ENCODE measurements around the gene TRPM3.

The TRPM3 gene

GRCh38 chr9:71121275-71122021 lies at the start of gene TRPM3:
TRPM3 (minus strand) TSS chr9:71121621; CDS start chr9:71121354, 267 bp downstream.
- DNase-seq, result no peak

- DNase-seq, result no peak
Measured at GRCh38 chr9:71168418-71168817, 47.0 kb upstream of the TRPM3 start.

DNA sequence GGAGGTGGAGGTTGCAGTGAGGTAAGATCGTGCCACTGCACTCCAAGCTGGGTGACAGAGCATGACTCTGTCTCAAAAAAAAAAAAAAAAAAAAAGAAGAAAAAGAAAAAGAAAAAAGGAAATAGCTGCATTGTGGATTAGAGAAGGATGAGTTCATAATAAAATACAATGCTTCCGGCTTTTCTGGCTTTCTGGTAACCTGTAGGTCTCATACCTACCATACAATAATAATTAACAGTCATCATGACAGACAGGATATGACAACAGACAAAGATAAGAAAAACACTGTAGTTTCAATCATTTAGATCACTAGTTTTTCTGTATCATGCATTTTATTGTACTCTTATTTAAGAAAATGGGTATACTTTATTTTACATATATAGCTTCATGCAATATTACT lies 40.7 kb upstream of the TRPM3 start:
- DNase-seq, result no peak

- no peak for DNase-seq
Measured at GRCh38 chr9:71157731-71158130, 36.3 kb upstream of the TRPM3 start.

DNA sequence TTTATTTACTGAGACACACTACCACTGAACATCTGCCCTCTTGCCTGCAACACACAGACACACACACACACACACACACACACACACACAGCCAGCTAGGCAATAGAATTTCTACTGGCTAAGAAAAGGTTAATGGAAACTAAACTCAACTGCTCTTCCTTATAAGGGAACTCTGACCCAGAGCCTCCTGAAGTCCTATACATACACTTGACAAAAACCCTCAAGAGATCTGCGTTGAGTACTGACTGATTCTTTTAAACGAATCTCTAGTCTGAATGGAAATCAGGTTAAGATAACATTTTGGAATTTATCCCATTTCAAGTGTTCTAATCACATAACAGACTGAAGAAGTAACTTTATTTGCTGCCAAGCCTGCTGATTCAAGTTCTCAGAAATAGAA lies 25.9 kb upstream of the TRPM3 start:
- no peak for DNase-seq

DNA sequence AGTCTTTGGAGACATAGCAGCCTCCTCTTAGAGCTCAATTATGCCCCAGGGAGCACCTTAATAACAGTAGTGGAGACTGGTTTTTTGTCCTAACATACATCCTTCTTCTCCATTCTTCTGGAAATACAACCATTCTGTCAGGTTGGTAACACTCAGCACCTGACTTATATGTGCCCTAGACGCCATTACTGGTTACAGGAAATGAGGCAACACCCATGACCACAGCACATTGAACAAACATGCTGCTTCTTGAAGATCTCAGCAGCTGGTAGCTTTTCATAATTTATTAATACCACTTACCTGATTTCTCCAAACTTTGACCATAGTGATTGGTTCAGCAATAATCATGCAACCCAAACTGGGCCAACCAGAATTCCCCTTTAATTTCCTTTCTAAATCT lies 25.1 kb upstream of the TRPM3 start:
- no peak for DNase-seq

DNA sequence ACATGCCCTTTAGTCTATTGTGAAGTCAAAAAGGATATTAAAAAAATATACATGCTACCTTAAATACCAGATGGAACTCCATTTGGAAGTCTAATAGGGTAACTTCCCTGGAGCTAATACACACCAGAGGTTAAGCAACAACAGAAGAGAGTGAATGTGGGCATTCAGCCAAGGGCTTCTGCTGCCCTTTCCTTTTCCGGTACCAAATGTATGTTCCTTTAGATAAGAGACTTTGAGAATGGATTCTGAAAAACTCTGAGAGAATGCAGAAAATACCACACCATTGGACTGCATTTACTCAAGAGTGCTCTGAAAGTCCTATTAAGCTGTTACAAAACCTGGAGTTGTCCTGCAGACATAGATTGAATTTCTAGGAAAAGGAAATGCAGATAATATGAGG lies 23.8 kb upstream of the TRPM3 start:
- no peak for DNase-seq

GRCh38 chr9:71144495-71144894 lies 23.1 kb upstream of the TRPM3 start:
- DNase-seq, result no peak

- DNase-seq, result no peak
Measured at GRCh38 chr9:71136696-71137095, 15.3 kb upstream of the TRPM3 start.

- DNase-seq, result no peak
Measured at GRCh38 chr9:71131145-71131544, 9.7 kb upstream of the TRPM3 start.

DNA sequence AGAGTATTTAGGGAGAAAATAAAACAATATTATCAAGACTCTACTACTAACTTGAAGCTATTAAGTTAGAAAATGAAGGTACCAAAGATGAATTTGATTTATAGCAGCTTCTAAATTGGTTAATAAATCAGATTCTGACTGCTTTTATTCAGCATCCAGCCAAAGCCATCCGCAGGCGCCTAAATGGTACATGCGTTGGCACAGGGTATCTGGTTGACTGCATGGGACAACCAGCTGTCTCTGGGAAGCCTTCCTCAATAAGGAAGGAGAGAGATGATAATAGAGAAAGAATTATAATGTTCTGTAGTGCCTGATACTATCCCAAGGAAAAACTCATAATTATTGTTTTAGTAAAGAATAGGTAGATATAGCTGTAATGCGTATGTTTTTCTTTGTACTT lies 9.1 kb upstream of the TRPM3 start:
- DNase-seq, result no peak

GRCh38 chr9:71128796-71129195 lies 7.4 kb upstream of the TRPM3 start:
- DNase-seq, result no peak

DNA sequence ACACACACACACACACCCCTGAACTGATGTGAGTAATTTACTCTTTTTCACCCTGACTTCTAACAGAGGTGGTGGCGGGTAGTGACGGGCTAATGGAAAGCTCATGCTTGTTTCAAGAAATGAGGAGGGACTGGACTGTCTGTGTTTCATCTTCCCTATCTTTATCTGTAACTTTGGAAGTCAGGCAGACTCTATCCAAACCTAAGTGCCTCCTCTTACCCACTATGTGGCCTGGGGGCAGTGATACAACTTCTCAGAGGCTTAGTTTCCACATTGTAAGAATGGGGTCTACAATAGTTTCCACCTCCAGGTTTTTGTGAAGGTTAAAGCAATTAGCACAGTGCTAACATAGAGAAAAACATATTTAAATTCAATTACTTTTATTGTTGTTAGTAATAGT lies 5.9 kb upstream of the TRPM3 start:
- DNase-seq, result no peak

GRCh38 chr9:71122421-71122820 lies 1.0 kb upstream of the TRPM3 start:
- no peak for DNase-seq

DNA sequence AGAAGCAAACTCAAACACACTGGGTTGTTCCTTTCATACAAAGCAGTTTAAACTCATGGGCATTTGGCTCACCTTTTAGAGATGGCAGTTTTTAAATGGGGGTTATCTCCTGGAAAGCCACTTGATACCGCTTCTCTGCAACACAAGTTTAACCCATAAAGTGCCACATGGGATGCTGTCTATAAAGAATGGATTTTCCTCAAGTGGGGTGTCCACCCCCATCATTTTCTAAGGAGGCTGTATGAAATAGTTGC lies 528 bp upstream of the TRPM3 start:
- DNase-seq, result no peak

DNA sequence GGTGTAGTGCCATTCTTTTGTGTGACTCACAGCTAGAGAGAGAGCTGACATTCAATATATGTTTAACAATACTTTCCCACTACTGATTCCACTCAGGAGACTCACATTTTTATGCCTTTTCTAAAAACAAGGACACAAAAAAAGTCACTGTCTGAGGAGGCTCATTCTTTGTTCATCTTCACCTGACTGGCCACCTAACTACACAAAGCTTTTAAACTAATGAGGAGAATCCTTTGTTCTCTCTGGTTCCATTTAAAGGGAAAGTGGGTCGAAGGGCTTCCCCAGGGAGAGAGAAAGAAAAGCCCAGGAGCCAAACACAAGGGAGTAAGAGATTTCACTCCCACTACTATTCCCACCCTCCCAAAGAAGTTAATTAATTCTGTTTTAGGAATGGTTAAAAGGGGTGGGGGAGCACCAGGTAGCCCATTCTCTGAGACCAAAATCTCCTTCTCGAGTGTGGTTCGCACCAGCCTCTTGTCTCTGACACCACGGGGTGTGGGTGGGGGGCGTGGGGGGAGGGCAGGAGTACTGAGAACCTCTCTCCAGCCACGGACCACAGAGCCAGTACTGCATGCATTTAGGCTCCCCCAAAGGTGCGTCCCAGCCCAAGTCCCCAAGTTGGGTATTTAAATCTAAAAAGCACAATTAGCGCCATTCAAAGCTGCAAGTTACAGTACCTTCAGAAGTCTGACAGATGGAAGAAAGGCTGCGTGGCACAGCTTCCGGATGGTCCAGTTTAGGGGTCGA lies 747 bp downstream of the TRPM3 start:
- DNase-seq, result no peak

DNA sequence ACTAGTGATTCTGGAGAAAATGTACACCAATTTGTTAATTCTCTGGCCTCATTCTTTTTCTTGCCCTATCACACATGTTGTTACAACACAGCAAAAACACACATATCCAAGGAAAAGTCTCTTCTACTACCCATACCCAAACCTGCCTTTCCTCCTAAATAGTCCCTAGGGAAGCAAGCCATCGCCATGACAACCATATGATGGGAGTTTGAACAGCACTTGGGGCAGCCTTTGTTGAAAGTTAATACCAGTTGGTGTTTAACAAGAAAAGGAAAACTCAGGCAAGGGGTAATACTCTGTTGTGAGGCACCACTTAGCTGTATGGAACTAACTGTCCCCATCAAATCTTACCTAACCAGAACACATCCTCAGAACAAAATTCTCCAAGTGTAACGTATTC lies 1.7 kb downstream of the TRPM3 start:
- no peak for DNase-seq

- no peak for DNase-seq
Measured at GRCh38 chr9:71118324-71118723, 3.1 kb downstream of the TRPM3 start.

GRCh38 chr9:71115448-71115975 lies 5.9 kb downstream of the TRPM3 start:
- DNase-seq, result no peak

DNA sequence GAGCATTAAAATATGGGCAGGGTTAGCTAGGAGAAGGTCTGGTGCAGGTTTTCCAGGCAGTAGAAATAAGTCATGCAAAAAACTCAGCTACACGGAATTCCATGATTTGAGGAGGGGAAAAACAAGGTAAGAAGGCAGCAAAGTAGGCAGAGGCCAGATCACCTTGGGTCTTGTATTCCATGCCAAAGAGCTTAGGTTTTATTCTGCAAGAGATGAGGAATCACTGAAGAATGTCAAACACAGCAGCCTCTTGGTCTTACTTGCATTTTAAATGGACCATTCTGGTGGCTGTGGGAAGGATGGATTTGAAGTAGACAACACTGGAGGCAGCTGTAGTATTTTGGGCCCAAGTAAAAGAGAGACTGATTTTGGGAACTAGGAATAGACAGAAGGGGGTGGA lies 8.6 kb downstream of the TRPM3 start:
- DNase-seq, result no peak

- no peak for DNase-seq
Measured at GRCh38 chr9:71108937-71109336, 12.5 kb downstream of the TRPM3 start.

- DNase-seq, result no peak
Measured at GRCh38 chr9:71106992-71107391, 14.4 kb downstream of the TRPM3 start.

GRCh38 chr9:71105192-71105591 lies 16.2 kb downstream of the TRPM3 start:
- no peak for DNase-seq

- no peak for DNase-seq
Measured at GRCh38 chr9:71098801-71099200, 22.6 kb downstream of the TRPM3 start.

DNA sequence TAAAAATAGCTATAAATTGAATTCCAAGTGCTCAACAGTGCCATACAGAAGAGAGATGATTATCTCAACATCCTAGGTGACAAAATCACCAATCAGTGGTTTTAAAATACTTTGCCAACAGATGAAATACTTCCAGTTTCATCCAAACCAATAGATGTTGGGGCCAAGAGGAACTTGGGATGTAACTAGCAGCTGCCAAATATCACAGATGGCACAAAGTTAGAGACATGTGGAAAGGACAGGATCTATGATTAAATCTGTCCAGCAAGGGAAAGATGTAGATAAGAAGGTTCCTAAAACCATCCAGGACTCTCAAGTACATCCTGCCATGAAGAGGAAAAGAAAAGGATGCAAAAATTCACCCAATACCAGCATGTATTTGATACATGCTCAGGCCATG lies 23.8 kb downstream of the TRPM3 start:
- DNase-seq, result no peak
